Measurements from ENCODE around the gene KITLG. TPM values are rescaled to one million over a fixed set of nuclear protein-coding genes. Genes with fewer than 3 reads are reported as not detected.
"Not testable (repeated sequence)": the region's sequence is repeated elsewhere in the genome, so short reads cannot be mapped to it uniquely, and the experiment has no call there.

The KITLG gene
- total RNA-seq, 2 donors from 2014 or later: 0.05 TPM; not detected in 1

DNA sequence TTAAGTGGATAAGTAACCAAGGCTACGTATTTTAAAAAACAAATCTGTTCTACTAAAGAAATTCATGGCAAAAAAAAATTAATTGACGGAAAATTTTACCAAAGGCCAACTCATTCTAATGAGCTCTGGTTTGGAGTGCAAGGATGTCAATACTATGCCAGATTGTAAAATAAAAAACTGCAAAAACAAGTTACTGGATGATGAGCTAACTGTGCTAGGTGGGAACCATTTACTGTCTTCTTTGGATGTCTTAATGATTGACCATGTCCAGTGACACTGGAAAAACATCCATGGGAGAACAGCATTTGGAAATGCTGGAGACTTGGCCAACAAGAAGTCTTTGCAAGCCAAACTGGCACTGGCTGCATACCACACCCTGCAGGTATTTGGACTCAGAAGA, 41.6 kb downstream of the KITLG start:
- Mint-ChIP-seq H3K27me3 (no peaks in the 10 kb centered on the region), H3K4me1 (no peaks in the 10 kb centered on the region), H3K4me3 (no peak overlapping the region), H3K36me3 (ENCODE audit: low read depth) (no peaks in the 10 kb centered on the region), H3K27ac (no peak overlapping the region), H3K9me3 (no peaks in the 10 kb centered on the region)
- ATAC-seq (replicated peaks): no peak

DNA sequence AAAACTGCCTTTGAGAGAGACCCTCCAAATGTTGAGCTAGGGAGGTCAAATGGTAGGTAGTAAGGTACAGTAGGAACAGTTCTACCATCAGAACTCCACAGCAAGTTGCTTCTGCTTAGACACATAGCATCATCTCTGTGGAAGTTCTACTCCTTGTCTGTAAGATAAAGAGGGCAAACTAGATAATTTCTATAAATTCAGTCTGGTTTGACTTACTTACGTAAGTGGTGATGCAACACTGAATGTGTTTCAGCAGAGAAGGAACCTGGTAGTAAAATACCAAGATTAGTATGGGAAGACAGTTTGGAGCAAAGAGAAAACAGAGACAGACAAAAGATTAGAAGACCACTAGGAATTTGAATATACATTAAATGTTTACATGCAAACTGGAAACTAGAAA, 42.0 kb downstream of the KITLG start:
- Mint-ChIP-seq H3K4me1 (no peaks in the 10 kb centered on the region), H3K27ac (no peak overlapping the region), H3K27me3 (no peaks in the 10 kb centered on the region), H3K9me3 (no peaks in the 10 kb centered on the region), H3K4me3 (no peak overlapping the region), H3K36me3 (ENCODE audit: low read depth) (no peaks in the 10 kb centered on the region)
- no peak for ATAC-seq (replicated peaks)

DNA sequence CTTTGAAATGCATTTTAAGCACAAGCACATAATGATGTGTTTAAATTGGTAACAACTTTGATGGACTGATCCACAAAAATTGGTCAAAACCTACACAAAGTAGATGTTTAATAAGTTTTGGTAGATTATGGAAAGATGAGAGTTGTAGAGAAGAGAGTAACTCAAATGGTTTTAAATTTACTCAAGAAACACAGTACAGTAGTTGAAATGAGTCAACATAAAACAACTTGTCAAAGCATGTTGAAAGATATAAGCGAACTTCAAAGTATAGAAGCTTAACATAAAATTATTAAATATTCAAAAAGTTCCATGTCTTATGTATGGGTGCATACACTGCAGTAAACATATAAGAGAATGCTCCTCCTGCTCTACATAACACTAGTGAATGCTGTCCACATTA, 49.4 kb downstream of the KITLG start:
- H3K4me3 Mint-ChIP-seq: no peak overlapping the region
- H3K27ac Mint-ChIP-seq: no peak overlapping the region
- no peaks in the 10 kb centered on the region for H3K27me3 Mint-ChIP-seq
- no peaks in the 10 kb centered on the region for H3K36me3 Mint-ChIP-seq (ENCODE audit: low read depth)
- H3K9me3 Mint-ChIP-seq: peaks cover 3% of the 10 kb centered on the region
- no peak for ATAC-seq (replicated peaks)
- H3K4me1 Mint-ChIP-seq: no peaks in the 10 kb centered on the region

DNA sequence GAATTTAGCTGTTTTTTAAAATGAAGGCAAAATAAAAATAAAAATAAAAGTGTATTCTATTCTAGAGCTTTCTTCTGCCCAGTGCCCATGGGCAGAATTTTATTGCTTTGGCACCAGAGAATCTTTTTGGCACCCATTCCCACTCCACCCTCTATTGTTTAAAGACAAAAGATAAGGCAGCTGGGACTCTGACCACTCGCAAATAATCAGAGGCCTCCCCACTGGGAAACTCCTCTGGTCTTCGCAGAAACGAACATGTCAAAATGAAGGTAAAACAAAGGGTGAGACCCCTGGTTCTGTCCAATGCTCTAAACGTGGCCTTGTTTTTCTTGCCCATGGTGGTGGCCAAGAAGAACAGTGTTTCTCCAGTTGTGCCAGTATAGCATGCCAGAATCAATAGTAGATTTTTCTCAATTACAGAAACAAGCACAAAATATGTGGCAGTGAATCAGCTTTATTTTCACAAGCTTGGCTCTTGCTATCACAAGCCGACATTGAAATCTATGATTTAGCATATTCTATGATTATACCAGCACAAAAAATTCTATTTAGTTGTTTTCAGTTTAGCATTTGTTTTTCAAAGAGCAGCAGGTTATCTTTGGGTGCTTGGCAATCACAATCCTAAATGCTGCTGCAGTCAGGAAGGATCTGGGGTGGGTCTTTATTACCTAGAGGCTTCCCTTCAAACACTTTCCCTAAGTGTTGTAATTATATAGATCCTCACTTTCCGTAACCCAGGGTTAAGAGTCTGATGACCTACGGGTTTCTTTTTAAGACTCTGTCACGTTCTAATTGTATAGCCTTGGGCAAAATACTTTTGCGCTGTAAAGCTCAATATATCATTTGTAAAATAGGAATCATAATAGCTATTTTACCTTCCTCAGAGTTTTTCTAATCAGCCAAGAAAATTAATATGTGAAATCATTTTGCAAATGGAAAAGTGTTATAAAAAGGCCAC, 50.5 kb downstream of the KITLG start:
- H3K4me3 Mint-ChIP-seq: no peak overlapping the region
- H3K4me1 Mint-ChIP-seq: no peaks in the 10 kb centered on the region
- H3K27ac Mint-ChIP-seq: no peak overlapping the region
- H3K27me3 Mint-ChIP-seq: no peaks in the 10 kb centered on the region
- H3K9me3 Mint-ChIP-seq: peaks cover 3% of the 10 kb centered on the region
- ATAC-seq (replicated peaks): no peak
- no peaks in the 10 kb centered on the region for H3K36me3 Mint-ChIP-seq (ENCODE audit: low read depth)

DNA sequence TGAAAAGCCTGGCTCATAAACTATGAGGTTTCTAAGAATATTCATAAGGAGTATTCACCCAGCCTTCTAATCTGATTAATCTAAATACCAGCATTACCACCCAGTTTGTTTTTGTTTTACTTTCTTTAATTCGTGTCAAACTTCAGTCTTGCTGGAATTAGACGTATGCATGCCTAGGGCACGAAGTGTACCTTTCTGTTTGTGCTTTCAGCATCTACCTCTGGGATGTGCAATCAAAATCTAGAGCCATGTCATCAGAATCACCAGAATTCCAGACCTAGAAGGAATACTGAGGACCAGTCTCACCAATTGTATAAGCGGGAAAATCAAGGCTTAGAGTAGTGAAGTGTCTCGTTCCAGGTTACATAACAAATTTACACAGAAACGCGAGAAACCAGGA, 57.3 kb downstream of the KITLG start:
- Mint-ChIP-seq H3K9me3 (peaks cover 3% of the 10 kb centered on the region), H3K4me3 (no peak overlapping the region), H3K27ac (no peak overlapping the region), H3K4me1 (no peaks in the 10 kb centered on the region), H3K36me3 (ENCODE audit: low read depth) (no peaks in the 10 kb centered on the region), H3K27me3 (no peaks in the 10 kb centered on the region)
- no peak for ATAC-seq (replicated peaks)

DNA sequence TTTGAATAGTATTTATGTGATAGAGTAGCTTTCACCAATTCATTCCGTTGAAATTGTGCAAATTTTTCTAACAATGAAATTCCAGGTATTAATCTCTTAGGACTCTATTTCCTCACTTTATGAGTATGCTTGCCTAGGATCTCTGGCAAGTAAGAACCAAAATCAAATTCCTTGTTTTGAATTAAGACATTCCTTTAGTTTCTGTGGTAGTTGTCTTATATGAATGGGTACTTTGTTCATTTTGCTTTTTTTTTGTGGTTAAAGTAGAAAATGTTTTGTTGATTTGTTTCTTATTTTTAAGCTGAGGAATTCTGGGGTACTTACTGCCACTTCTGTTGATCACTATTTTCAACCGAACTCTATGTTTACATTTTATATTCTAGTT, 59.8 kb downstream of the KITLG start:
- H3K4me1 Mint-ChIP-seq: no peaks in the 10 kb centered on the region
- no peaks in the 10 kb centered on the region for H3K27me3 Mint-ChIP-seq
- H3K36me3 Mint-ChIP-seq (ENCODE audit: low read depth): no peaks in the 10 kb centered on the region
- no peak overlapping the region for H3K4me3 Mint-ChIP-seq
- H3K27ac Mint-ChIP-seq: no peak overlapping the region
- H3K9me3 Mint-ChIP-seq: no peaks in the 10 kb centered on the region
- no peak for ATAC-seq (replicated peaks)

DNA sequence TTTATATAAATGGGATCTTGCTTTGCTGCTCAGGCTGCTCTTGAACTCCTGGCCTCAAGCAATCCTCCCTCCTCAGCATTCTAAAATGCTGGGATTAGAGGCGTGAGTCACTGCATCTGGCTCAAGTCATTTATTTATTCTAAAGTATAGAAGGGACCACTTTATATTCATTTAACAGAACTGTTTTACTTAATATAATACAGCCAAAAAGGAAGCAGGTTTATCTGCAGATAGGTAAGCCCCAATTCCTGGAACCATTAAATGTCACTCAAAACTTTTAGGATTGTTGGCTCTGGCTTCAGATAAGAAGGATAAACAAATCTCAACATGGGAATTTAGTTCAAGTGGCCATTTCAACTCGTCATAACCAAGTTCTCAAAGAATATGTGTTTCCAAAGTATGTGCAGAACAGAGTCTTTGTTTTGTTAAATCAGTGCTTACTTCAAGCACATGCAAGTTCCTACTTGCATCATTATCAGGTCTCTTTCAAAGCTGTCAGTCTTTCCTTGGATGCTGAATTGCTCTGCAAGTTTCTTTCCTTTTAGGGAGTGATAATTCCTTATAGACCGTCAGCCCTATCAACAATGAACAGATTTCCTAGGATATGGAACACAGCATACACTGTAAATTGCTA, 60.4 kb downstream of the KITLG start:
- Mint-ChIP-seq H3K9me3 (no peaks in the 10 kb centered on the region), H3K4me1 (no peaks in the 10 kb centered on the region), H3K27ac (no peak overlapping the region), H3K36me3 (ENCODE audit: low read depth) (no peaks in the 10 kb centered on the region), H3K27me3 (no peaks in the 10 kb centered on the region), H3K4me3 (no peak overlapping the region)
- no peak for ATAC-seq (replicated peaks)

DNA sequence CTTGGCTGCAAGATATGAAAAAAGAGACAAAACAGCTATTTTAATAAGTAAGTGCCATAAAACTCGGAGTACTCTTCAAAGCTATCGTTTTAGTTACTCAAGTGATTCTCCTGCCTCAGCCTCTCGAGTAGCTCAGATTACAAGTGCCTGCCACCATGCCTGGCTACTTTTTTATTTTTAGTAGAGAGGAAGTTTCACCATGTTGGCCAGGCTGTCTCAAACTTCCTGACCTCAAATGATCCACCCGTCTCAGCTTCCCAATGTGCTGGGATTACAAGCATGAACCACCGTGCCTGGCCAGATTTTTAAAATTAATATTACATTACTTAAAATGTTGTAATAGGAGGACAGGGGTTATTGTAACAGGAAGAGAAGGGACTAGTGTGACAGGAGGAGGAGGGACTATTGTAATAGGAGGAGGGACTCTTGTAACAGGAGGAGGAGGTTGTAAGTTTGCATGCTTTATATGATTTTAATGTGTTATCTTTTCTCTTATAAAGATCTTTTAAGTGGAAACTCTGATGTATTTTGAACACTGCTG, 61.3 kb downstream of the KITLG start:
- H3K36me3 Mint-ChIP-seq (ENCODE audit: low read depth): no peaks in the 10 kb centered on the region

DNA sequence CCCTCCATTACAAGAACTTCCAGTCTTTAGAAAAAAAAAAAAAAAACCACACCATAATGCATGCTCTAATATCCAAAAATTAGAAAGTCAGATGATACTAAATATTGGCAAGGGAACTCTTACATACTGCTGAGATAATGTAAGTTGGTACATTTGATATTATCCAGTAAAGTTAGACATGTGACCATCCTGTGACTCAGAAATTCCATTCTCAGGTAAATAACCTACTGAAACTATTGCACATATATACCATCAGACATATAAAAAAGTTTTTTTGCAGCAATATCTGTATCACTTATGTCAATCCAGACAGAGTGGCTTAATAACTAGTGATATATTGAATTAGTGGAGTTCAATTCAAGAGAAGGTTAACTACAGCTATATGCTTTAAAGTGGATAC, 63.5 kb downstream of the KITLG start:
- Mint-ChIP-seq H3K9me3 (no peaks in the 10 kb centered on the region), H3K4me3 (no peak overlapping the region), H3K27me3 (no peaks in the 10 kb centered on the region), H3K36me3 (ENCODE audit: low read depth) (no peaks in the 10 kb centered on the region), H3K4me1 (no peaks in the 10 kb centered on the region), H3K27ac (no peak overlapping the region)
- no peak for ATAC-seq (replicated peaks)

More for the DNA sequence above, 61.3 kb downstream of the KITLG start:
- Mint-ChIP-seq H3K4me3 (no peak overlapping the region), H3K27ac (no peak overlapping the region), H3K27me3 (no peaks in the 10 kb centered on the region), H3K9me3 (no peaks in the 10 kb centered on the region), H3K4me1 (no peaks in the 10 kb centered on the region)
- no peak for ATAC-seq (replicated peaks)

DNA sequence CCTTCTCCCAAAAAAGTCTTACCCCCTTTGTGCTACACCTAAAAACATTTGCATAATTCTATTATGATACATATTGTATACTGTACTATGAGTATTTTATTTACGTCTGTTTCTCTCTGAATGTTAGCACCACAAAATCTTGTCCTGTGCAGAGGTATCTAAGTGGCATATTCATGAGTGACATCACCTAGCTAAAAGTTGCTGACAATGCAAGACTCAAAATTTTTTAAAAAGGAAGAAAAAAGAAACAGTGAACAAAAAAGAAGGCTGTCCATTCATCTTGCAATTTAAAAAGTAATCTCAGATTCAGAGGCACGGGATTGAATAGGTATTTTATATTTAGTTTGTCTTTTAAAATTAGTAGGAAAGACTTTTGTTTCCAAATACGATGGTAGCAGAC, 69.4 kb downstream of the KITLG start:
- Mint-ChIP-seq H3K4me3 (no peak overlapping the region), H3K4me1 (no peaks in the 10 kb centered on the region), H3K27me3 (no peaks in the 10 kb centered on the region), H3K36me3 (ENCODE audit: low read depth) (no peaks in the 10 kb centered on the region), H3K9me3 (no peaks in the 10 kb centered on the region), H3K27ac (no peak overlapping the region)
- ATAC-seq (replicated peaks): no peak

DNA sequence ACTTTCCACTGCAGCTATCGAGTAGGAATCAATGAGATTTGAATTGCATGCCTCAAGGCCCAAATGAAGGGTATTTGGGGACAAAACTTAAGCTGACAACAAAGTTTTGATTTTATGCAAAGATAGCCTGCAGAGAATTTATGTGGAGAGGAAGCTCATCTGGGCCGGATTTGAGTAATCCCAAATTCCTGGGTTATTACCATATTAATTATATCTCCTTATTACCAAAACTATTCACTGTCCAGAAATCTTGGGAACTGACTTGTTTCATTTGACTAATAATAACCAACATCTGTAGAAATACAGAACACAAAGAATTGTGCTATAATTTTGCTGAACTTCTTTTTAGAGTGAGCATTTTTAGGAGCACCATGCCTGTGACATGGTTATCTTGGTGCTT, 70.4 kb downstream of the KITLG start:
- H3K27ac Mint-ChIP-seq: no peak overlapping the region
- no peaks in the 10 kb centered on the region for H3K36me3 Mint-ChIP-seq (ENCODE audit: low read depth)
- no peak overlapping the region for H3K4me3 Mint-ChIP-seq
- no peak for ATAC-seq (replicated peaks)
- no peaks in the 10 kb centered on the region for H3K27me3 Mint-ChIP-seq
- H3K4me1 Mint-ChIP-seq: no peaks in the 10 kb centered on the region
- H3K9me3 Mint-ChIP-seq: no peaks in the 10 kb centered on the region

DNA sequence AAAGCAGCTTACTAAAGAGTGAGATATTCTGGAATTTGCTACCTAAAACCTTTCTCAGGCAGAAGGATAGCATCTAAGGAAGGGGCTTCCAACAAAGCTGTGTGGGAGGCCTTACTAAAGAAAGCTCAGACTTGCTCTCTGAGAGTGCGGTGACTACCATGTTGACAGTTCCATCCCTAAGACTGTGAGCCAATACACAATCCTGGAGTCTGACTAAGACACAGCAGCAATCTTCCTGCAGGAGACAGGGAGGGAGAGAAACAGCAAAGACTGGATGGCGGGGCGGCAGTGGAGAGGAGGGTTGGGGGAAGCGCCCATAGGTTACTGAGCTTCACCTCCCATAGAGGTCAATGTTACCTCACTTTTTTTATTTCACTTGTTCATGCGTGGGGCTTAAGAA, 70.9 kb downstream of the KITLG start:
- Mint-ChIP-seq H3K27ac (no peak overlapping the region), H3K4me3 (no peak overlapping the region), H3K4me1 (no peaks in the 10 kb centered on the region), H3K9me3 (no peaks in the 10 kb centered on the region), H3K36me3 (ENCODE audit: low read depth) (no peaks in the 10 kb centered on the region), H3K27me3 (no peaks in the 10 kb centered on the region)
- no peak for ATAC-seq (replicated peaks)

DNA sequence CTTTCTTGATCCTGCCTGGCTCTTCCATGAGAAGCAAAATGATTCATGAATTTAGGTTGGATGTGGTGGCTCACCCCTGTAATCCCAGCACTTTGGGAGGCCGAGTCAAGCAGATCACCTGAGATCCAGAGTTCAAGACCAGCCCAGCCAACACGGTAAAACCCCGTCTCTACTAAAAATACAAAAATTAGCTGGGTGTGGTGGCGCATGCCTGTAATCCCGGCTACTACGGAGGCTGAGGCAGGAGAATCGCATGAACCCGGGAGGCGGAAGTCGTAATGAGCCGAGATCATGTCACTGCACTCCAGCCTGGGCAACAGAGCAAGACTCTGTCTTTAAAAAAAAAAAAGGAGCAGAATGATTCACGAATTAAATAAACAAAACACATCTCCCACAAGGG, 72.4 kb downstream of the KITLG start:
- not testable (repeated sequence) for H3K27me3 Mint-ChIP-seq; H3K36me3 Mint-ChIP-seq (ENCODE audit: low read depth); H3K4me1 Mint-ChIP-seq; H3K27ac Mint-ChIP-seq; H3K9me3 Mint-ChIP-seq; H3K4me3 Mint-ChIP-seq; ATAC-seq (replicated peaks)

DNA sequence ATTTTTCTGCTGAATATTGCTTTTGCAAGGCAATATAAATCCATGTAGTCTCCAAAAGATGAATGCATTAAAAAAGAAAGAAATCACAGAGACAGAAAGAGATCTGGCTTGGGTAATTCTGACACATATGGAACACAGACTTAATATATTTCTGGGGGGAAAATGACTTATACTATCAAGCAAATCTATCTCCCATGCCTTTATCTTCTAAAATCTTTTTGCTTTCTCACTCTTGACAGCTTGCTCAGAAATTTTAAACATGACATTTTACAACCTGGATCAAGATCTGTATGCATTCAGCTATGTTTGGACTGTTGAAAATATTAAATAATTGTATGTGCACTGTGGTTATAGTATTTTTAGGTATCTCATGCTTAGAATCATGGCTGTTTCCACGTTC, 73.0 kb downstream of the KITLG start:
- no peaks in the 10 kb centered on the region for H3K4me1 Mint-ChIP-seq

DNA sequence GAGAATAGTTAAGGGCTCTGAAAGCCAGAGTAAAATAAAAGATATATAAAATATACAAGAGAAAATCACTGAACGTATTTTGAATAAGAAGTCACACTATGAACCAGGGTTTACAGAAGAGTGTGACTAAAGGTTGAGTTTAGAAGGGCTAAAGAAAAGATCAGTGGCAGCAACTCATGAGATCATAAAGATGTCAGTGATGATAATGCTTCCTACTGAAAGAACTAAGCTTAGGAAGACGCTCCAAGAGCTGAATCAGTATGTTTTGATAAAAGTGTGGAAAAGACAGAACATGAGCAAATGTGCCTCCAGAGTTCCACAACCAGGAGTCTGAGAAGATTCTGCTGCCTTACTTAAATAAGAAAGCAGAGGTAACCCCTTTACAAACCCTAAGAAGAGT, 74.6 kb downstream of the KITLG start:
- Mint-ChIP-seq H3K9me3 (no peaks in the 10 kb centered on the region), H3K27ac (no peak overlapping the region), H3K27me3 (no peaks in the 10 kb centered on the region), H3K36me3 (ENCODE audit: low read depth) (no peaks in the 10 kb centered on the region), H3K4me1 (no peaks in the 10 kb centered on the region), H3K4me3 (no peak overlapping the region)
- ATAC-seq (replicated peaks): no peak

More for the DNA sequence above, 73.0 kb downstream of the KITLG start:
- Mint-ChIP-seq H3K9me3 (no peaks in the 10 kb centered on the region), H3K27ac (no peak overlapping the region), H3K27me3 (no peaks in the 10 kb centered on the region), H3K4me3 (no peak overlapping the region), H3K36me3 (ENCODE audit: low read depth) (no peaks in the 10 kb centered on the region)
- no peak for ATAC-seq (replicated peaks)
